Naive thymus-derived CD4-positive, alpha-beta T cell (primary cell): Measurements from ENCODE around the gene SH2D6. TPM values are rescaled to one million over a fixed set of nuclear protein-coding genes. Genes with fewer than 3 reads are reported as not detected.
A peak's percentile ranks its signal among the peaks of the same experiment; 100 is the strongest.

Experiments used
- ATAC-seq: fragments of 150-1000 bp; cut with Tn5 transposase; 2 replicates; pipeline ENCODE4 v1.10.0; 2021; ENCODE audit warnings: mild to moderate bottlenecking, moderate library complexity
- CTCF ChIA-PET: fragments of 350-600 bp; sonication (Branson Sonifier 250); formaldehyde crosslinking; loops from one replicate; lab custom pipeline; 2021; ENCODE audit warnings: antibody characterized with exemption; lab: Charles Lee
- POLR2A ChIA-PET: fragments of 350-600 bp; sonication (Branson Sonifier 250); formaldehyde crosslinking; loops from one replicate; lab custom pipeline; 2021; ENCODE audit warnings: antibody characterized with exemption, inconsistent platforms; lab: Charles Lee
- DNase-seq, 9 donors: peaks; one replicate each; pipeline versions ENCODE4 v3.0.0 to v3.0.0-alpha.2; 2020 to 2022; ENCODE audit warnings: mixed read lengths in 1 of 9
- H3K27ac ChIP-seq: one replicate; pipeline ENCODE4 v1.7.0; 2013; ENCODE audit warnings: mild to moderate bottlenecking, low read depth, low read length, moderate library complexity
- H3K27me3 ChIP-seq, 2 donors: one replicate each; pipeline ENCODE4 v1.7.0; 2013; ENCODE audit warnings: low read length in 2 of 2, mild to moderate bottlenecking in 2 of 2, moderate library complexity in 2 of 2; ENCODE audit not compliant: control insufficient read depth in 2 of 2, insufficient read depth in 2 of 2
- H3K36me3 ChIP-seq, 3 experiments: 1 replicate in 2 of 3; 2 replicates in 1 of 3; pipeline ENCODE4 v1.7.0; 2013; ENCODE audit warnings: low read length in 3 of 3, mild to moderate bottlenecking in 3 of 3, moderate library complexity in 1 of 3; ENCODE audit not compliant: insufficient read depth in 3 of 3, control insufficient read depth in 2 of 3
- H3K4me1 ChIP-seq, 2 donors: one replicate each; pipeline ENCODE4 v1.7.0; 2013; ENCODE audit warnings: low read length in 2 of 2, mild to moderate bottlenecking in 2 of 2, moderate library complexity in 1 of 2; ENCODE audit not compliant: control insufficient read depth in 2 of 2, insufficient read depth in 2 of 2
- H3K4me3 ChIP-seq: 2 replicates; pipeline ENCODE4 v1.7.0; 2013; ENCODE audit warnings: mild to moderate bottlenecking, low read length
- H3K9me3 ChIP-seq, 3 experiments: 1 replicate in 2 of 3; 2 replicates in 1 of 3; pipeline ENCODE4 v1.7.0; 2013; ENCODE audit warnings: low read length in 3 of 3; ENCODE audit not compliant: control insufficient read depth in 2 of 3
- H3K27ac Mint-ChIP-seq, 9 donors: one replicate each; pipeline ENCODE4 v1.8.0; 2020 to 2022; ENCODE audit warnings: mixed read lengths in 9 of 9, mild to moderate bottlenecking in 8 of 9, moderate library complexity in 5 of 9, inconsistent platforms in 2 of 9
- H3K27me3 Mint-ChIP-seq, 5 donors: one replicate each; pipeline ENCODE4 v1.8.0; 2021 to 2022; ENCODE audit warnings: mixed read lengths in 5 of 5, mild to moderate bottlenecking in 1 of 5
- H3K36me3 Mint-ChIP-seq, 5 donors: one replicate each; pipeline ENCODE4 v1.8.0; 2020 to 2022; ENCODE audit warnings: mixed read lengths in 5 of 5, mild to moderate bottlenecking in 3 of 5, inconsistent platforms in 1 of 5
- H3K4me1 Mint-ChIP-seq, 7 donors: one replicate each; pipeline ENCODE4 v1.8.0; 2020 to 2022; ENCODE audit warnings: mixed read lengths in 7 of 7, mild to moderate bottlenecking in 3 of 7, inconsistent platforms in 1 of 7
- H3K4me3 Mint-ChIP-seq, 10 donors: one replicate each; pipeline ENCODE4 v1.8.0; 2020 to 2022; ENCODE audit warnings: mild to moderate bottlenecking in 10 of 10, mixed read lengths in 10 of 10, moderate library complexity in 6 of 10, inconsistent platforms in 2 of 10
- H3K9me3 Mint-ChIP-seq, 11 donors: one replicate each; pipeline ENCODE4 v1.8.0; 2020 to 2022; ENCODE audit warnings: mixed read lengths in 11 of 11, mild to moderate bottlenecking in 4 of 11, inconsistent platforms in 1 of 11, moderate library complexity in 1 of 11
- intact Hi-C, 2 donors: fragments of 100-400 bp; cut with micrococcal nuclease; formaldehyde crosslinking; loops; one replicate each; pipeline ENCODE4 v1.15.1; 2023
- polyA plus RNA-seq, 2 donors: library from polyadenylated mRNA; unstranded; fragments of 300-500 nt; fragmentation: Illumina TruSeq; gene quantifications; one replicate each; pipeline ENCODE4 v1.2.3, GENCODE V29; 2021
- total RNA-seq, 6 experiments: library from RNA in 5 of 6; stranded (reverse) in 5 of 6; gene quantifications; 1 replicate in 5 of 6; 2 replicates in 1 of 6; pipeline ENCODE4 v1.2.3 and lab custom pipeline; 2021 to 2026

The SH2D6 gene
- total and polyA plus RNA-seq, 7 experiments from 2014 or later = 0.48 to 1.1 (median 0.94) TPM; not detected in 4

DNA sequence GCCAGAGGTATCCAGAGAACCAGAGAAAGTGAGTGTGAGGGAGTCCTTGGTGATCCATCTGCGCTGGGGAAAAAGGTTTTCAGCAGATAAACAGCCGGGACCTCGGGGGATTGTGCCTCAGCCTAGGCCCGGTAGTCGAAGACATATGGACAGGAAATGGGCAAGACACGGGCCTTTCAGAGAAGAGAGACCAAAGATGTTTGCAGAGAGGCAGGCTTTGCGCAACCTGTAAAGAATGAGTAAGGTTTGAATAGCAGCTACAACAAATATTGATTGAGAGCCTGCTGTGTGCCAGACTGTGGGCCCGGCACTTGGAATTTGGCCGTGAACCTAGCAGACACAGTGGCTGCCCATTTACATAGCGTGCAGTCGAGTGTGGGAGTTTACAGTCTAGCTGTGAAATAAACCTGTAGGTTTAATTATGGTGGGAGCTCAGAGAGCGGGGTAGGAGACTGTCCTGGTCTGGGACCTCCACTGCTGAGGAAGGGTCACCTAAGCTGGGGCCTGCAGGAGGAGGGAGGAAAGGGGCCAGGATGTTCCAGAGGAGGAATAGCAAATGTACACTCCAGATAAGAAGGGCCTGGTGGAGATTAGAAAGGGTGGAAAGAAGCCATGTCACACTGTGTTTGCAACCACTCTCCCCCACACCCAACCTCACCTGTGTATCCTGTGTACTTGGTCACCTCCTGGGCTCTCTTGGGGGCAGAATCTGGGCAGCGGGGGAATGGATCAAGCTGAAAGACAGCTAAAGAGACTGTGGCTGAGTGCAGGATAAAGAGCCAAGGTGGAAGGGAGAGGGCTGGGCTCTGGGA is 3.0 kb downstream of the SH2D6 start:
- peaks cover 14 to 26% (median 16%) of the 10 kb centered on the region in 7 donors for H3K4me1 Mint-ChIP-seq
- H3K4me3 Mint-ChIP-seq = peak overlapping the region in 2 of 10 donors; percentile 5 to 63
- Histone ChIP-seq H3K27ac (no peak overlapping the region), H3K36me3 (peaks cover 0 to 4% (median 0%) of the 10 kb centered on the region in 3 experiments), H3K27me3 (no peaks in the 10 kb centered on the region), H3K9me3 (no peaks in the 10 kb centered on the region), H3K4me3 (no peak overlapping the region), H3K4me1 (peaks cover 20 to 22% of the 10 kb centered on the region in 2 donors)
- ChIA-PET POLR2A (interaction anchor here (0.7 to 5.0 kb wide), 5 partner anchors 16 to 130 kb away, joined by 3 to 74 read pairs (median 7); partner anchors contain the start of gene MAT2A), CTCF (interaction anchor here (0.7 to 5.9 kb wide), 12 partner anchors 10 to 288 kb away, joined by 3 to 163 read pairs (median 6); no protein-coding TSS in a partner anchor)
- ATAC-seq (no peak), DNase-seq (no peak)
- no peaks in the 10 kb centered on the region for H3K36me3 Mint-ChIP-seq
- no peaks in the 10 kb centered on the region for H3K27me3 Mint-ChIP-seq
- intact Hi-C loops = loop anchor here in 1 of 2 donors (5.0 kb wide), 2 partner anchors 216 to 686 kb away; partner anchors contain the start of genes POLR1A and PTCD3
- peaks cover 0 to 2% (median 0%) of the 10 kb centered on the region in 11 donors for H3K9me3 Mint-ChIP-seq
- peak overlapping the region in 6 of 9 donors; percentile 5 to 85 (median 50) for H3K27ac Mint-ChIP-seq

- no peak for DNase-seq
- Mint-ChIP-seq H3K4me3 (no peak overlapping the region), H3K9me3 (peaks cover 0 to 2% (median 0%) of the 10 kb centered on the region in 11 donors), H3K27me3 (no peaks in the 10 kb centered on the region), H3K4me1 (peaks cover 14 to 26% (median 16%) of the 10 kb centered on the region in 7 donors), H3K27ac (peak overlapping the region in 3 of 9 donors; percentile 32 to 71 (median 68)), H3K36me3 (no peaks in the 10 kb centered on the region)
- H3K27me3 ChIP-seq = no peaks in the 10 kb centered on the region
- no peak overlapping the region for H3K4me3 ChIP-seq
- intact Hi-C loops = loop anchor here in 1 of 2 donors (5.0 kb wide), 2 partner anchors 215 to 685 kb away; partner anchors contain the start of genes POLR1A and PTCD3
- H3K27ac ChIP-seq = no peak overlapping the region
- ChIA-PET CTCF (interaction anchor here (1.1 to 5.9 kb wide), 9 partner anchors 9 to 134 kb away, joined by 3 to 163 read pairs (median 5); no protein-coding TSS in a partner anchor), POLR2A (interaction anchor here (0.7 to 5.0 kb wide), 5 partner anchors 16 to 129 kb away, joined by 3 to 74 read pairs (median 7); partner anchors contain the start of gene MAT2A)
- peaks cover 20 to 22% of the 10 kb centered on the region in 2 donors for H3K4me1 ChIP-seq
- no peaks in the 10 kb centered on the region for H3K9me3 ChIP-seq
- no peak for ATAC-seq
- peaks cover 0 to 4% (median 0%) of the 10 kb centered on the region in 3 experiments for H3K36me3 ChIP-seq
Observed at GRCh38 chr2:85422072-85422457, 3.6 kb downstream of the SH2D6 start.

DNA sequence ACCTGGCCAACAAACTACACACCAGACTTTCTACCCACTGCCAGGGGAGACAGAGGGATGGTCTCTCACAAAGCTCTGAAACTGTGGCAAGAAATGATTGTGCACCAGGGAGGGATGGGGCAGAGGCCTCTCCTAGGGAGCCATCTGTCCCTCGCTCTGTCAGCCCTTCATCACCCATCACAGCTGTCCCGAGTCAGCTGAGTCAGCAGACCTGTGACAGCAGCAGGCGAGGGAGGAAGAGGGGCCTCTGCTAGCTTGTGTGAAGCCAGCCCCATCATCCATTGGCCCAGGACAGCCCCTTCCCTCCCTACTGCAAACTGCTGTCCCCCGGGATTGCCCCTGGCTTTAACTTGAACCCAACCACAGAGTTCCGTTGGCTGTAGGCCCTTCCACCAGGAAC is 5.0 kb downstream of the SH2D6 start:
- ChIA-PET CTCF (interaction anchor here (0.6 to 3.6 kb wide), 3 partner anchors 99 to 128 kb away, joined by 3 to 19 read pairs (median 5); no protein-coding TSS in a partner anchor), POLR2A (interaction anchor here (0.7 to 0.9 kb wide), 2 partner anchors 116 to 128 kb away, joined by 3 read pairs; partner anchors contain the start of gene MAT2A)
- H3K4me3 Mint-ChIP-seq = no peak overlapping the region
- no peaks in the 10 kb centered on the region for H3K36me3 Mint-ChIP-seq
- no peaks in the 10 kb centered on the region for H3K27me3 Mint-ChIP-seq
- no peak overlapping the region for H3K4me3 ChIP-seq
- ATAC-seq (no peak), DNase-seq (no peak)
- H3K4me1 ChIP-seq = peaks cover 16 to 18% of the 10 kb centered on the region in 2 donors
- intact Hi-C loops = loop anchor here in 1 of 2 donors (5.0 kb wide), 2 partner anchors 214 to 684 kb away; partner anchors contain the start of genes POLR1A and PTCD3
- H3K27ac ChIP-seq = no peak overlapping the region
- peaks cover 0 to 1% (median 0%) of the 10 kb centered on the region in 3 experiments for H3K36me3 ChIP-seq
- H3K4me1 Mint-ChIP-seq = peaks cover 14 to 24% (median 16%) of the 10 kb centered on the region in 7 donors
- H3K9me3 ChIP-seq = no peaks in the 10 kb centered on the region
- H3K27ac Mint-ChIP-seq = no peak overlapping the region
- peaks cover 0 to 2% (median 0%) of the 10 kb centered on the region in 11 donors for H3K9me3 Mint-ChIP-seq
- no peaks in the 10 kb centered on the region for H3K27me3 ChIP-seq

GRCh38 chr2:85425588-85425987 is 7.1 kb downstream of the SH2D6 start:
- Histone ChIP-seq H3K36me3 (no peaks in the 10 kb centered on the region), H3K4me1 (peaks cover 3 to 4% of the 10 kb centered on the region in 2 donors), H3K9me3 (no peaks in the 10 kb centered on the region), H3K4me3 (no peak overlapping the region), H3K27ac (no peak overlapping the region), H3K27me3 (no peaks in the 10 kb centered on the region)
- CTCF ChIA-PET = interaction anchor here (0.7 to 3.6 kb wide), 2 partner anchors 9 to 126 kb away, joined by 3 to 19 read pairs; no protein-coding TSS in a partner anchor
- Mint-ChIP-seq H3K27me3 (no peaks in the 10 kb centered on the region), H3K9me3 (peaks cover 0 to under 1% (median 0%) of the 10 kb centered on the region in 11 donors), H3K27ac (no peak overlapping the region), H3K4me1 (peaks cover 4 to 11% (median 7%) of the 10 kb centered on the region in 7 donors), H3K4me3 (no peak overlapping the region), H3K36me3 (no peaks in the 10 kb centered on the region)
- no peak for ATAC-seq
- intact Hi-C loops = no loop called here
- POLR2A ChIA-PET = no interaction called here
- no peak for DNase-seq

- peaks cover 0 to 4% (median 0%) of the 10 kb centered on the region in 7 donors for H3K4me1 Mint-ChIP-seq
- ChIA-PET CTCF (interaction anchor here (1.5 kb wide), 1 partner anchor 124 kb away, joined by 5 read pairs; no protein-coding TSS in a partner anchor), POLR2A (interaction anchor here (1.2 kb wide), 1 partner anchor 128 kb away, joined by 3 read pairs; no protein-coding TSS in a partner anchor)
- Histone ChIP-seq H3K27me3 (no peaks in the 10 kb centered on the region), H3K4me1 (no peaks in the 10 kb centered on the region), H3K27ac (no peak overlapping the region), H3K4me3 (no peak overlapping the region), H3K36me3 (no peaks in the 10 kb centered on the region), H3K9me3 (no peaks in the 10 kb centered on the region)
- no peak overlapping the region for H3K27ac Mint-ChIP-seq
- H3K36me3 Mint-ChIP-seq = no peaks in the 10 kb centered on the region
- no peaks in the 10 kb centered on the region for H3K27me3 Mint-ChIP-seq
- DNase-seq (no peak), ATAC-seq (no peak)
- intact Hi-C loops = no loop called here
- no peaks in the 10 kb centered on the region for H3K9me3 Mint-ChIP-seq
- no peak overlapping the region for H3K4me3 Mint-ChIP-seq
Observed at GRCh38 chr2:85427300-85427835, 8.9 kb downstream of the SH2D6 start.

GRCh38 chr2:85428343-85428881 is 9.9 kb downstream of the SH2D6 start:
- no peaks in the 10 kb centered on the region for H3K36me3 ChIP-seq
- Mint-ChIP-seq H3K27ac (no peak overlapping the region), H3K27me3 (no peaks in the 10 kb centered on the region), H3K36me3 (no peaks in the 10 kb centered on the region), H3K4me3 (no peak overlapping the region), H3K9me3 (no peaks in the 10 kb centered on the region), H3K4me1 (peaks cover 0 to 4% (median 0%) of the 10 kb centered on the region in 7 donors)
- ChIA-PET POLR2A (interaction anchor here (0.6 to 1.3 kb wide), 5 partner anchors 10 to 126 kb away, joined by 3 to 5 read pairs (median 3); partner anchors contain the start of gene MAT2A), CTCF (interaction anchor here (1.1 kb wide), 1 partner anchor 9 kb away, joined by 3 read pairs; no protein-coding TSS in a partner anchor)
- intact Hi-C loops = no loop called here
- no peak overlapping the region for H3K4me3 ChIP-seq
- peak; percentile 76 for ATAC-seq
- H3K27ac ChIP-seq = no peak overlapping the region
- no peak for DNase-seq
- no peaks in the 10 kb centered on the region for H3K4me1 ChIP-seq
- no peaks in the 10 kb centered on the region for H3K9me3 ChIP-seq
- H3K27me3 ChIP-seq = no peaks in the 10 kb centered on the region
